Lung (tissue), 12 donors: ENCODE results near the gene CRPPA. TPM values are rescaled to one million over a fixed set of nuclear protein-coding genes. Genes with fewer than 3 reads are reported as not detected.

ENCODE experiments used
- ATAC-seq: fragments of 200-7000 bp; cut with Tn5 transposase; one replicate; pipeline ENCODE4 v1.9.1; 2020; ENCODE audit warnings: moderate number of reproducible peaks; ENCODE audit not compliant: insufficient read depth, low FRiP score
- DNase-seq, 3 donors: peaks; one replicate each; pipeline ENCODE4 v3.0.0-alpha.2; 2013 to 2017
- H3K27ac ChIP-seq, 2 donors: one replicate each; pipeline ENCODE4 v1.5.1; 2013; ENCODE audit warnings: mild to moderate bottlenecking in 2 of 2, moderate library complexity in 2 of 2, control low read depth in 1 of 2, inconsistent platforms in 1 of 2, low read depth in 1 of 2, low read length in 1 of 2
- H3K27me3 ChIP-seq, 3 donors: one replicate each; pipeline ENCODE4 v1.5.1; 2013; ENCODE audit warnings: low read length in 2 of 3; ENCODE audit not compliant: control insufficient read depth in 3 of 3, insufficient read depth in 3 of 3
- H3K36me3 ChIP-seq, 4 donors: one replicate each; pipeline ENCODE4 v1.5.1; 2013; ENCODE audit warnings: low read length in 4 of 4, mild to moderate bottlenecking in 1 of 4, moderate library complexity in 1 of 4; ENCODE audit not compliant: control insufficient read depth in 4 of 4, insufficient read depth in 4 of 4
- H3K4me1 ChIP-seq, 5 donors: one replicate each; pipeline ENCODE4 v1.5.1; 2013; ENCODE audit warnings: low read length in 5 of 5, mild to moderate bottlenecking in 2 of 5, moderate library complexity in 1 of 5; ENCODE audit not compliant: control insufficient read depth in 5 of 5, insufficient read depth in 5 of 5
- H3K4me3 ChIP-seq: one replicate; pipeline ENCODE4 v1.5.1; 2013; ENCODE audit warnings: mild to moderate bottlenecking, control low read depth, moderate library complexity
- H3K9ac ChIP-seq, 2 donors: one replicate each; pipeline ENCODE4 v1.5.1; 2013; ENCODE audit warnings: low read length in 2 of 2, control low read depth in 1 of 2; ENCODE audit not compliant: insufficient read depth in 1 of 2
- H3K9me3 ChIP-seq, 4 donors: one replicate each; pipeline ENCODE4 v1.5.1; 2013; ENCODE audit warnings: low read length in 3 of 4, mild to moderate bottlenecking in 1 of 4, moderate library complexity in 1 of 4; ENCODE audit not compliant: control insufficient read depth in 4 of 4, insufficient read depth in 3 of 4
- WGBS, 2 donors: extraction: QIAGEN DNeasy Blood & Tissue Kit; methylation state at CpG; one replicate each; pipeline ENCODE4 v1.1.7; 2013; 5-methylcytosine and 5-hydroxymethylcytosine counted together
- polyA plus RNA-seq, 2 donors: library from polyadenylated mRNA; stranded (reverse); fragments of 200-250 nt; gene quantifications; one replicate each; pipeline ENCODE4 v1.2.1, GENCODE V29; 2013
- total RNA-seq, 2 donors: library from RNA; depleted of rRNA in 1 of 2; stranded (reverse); fragments of >200 nt in 1 of 2; gene quantifications; one replicate each; pipeline ENCODE4 v1.2.1, GENCODE V29; 2014 to 2021
- TF ChIP-seq, protein P1 (sequence below): IDR thresholded peaks from 2 replicates; pipeline ENCODE4 v1.5.1; 2012; ENCODE audit warnings: mild to moderate bottlenecking; ENCODE audit errors: control extremely low read depth, extremely low read depth
- donor health status: control.
- donor health status: control.
- donor health status: Bipolar disorder and iron deficiency.
- donor health status: healthy.
- donor health status: DM: yes; HTN: yes; CAD: no.

The CRPPA gene
- total and polyA plus RNA-seq, 4 donors = 0.38 to 8.6 (median 2.0) TPM

DNA sequence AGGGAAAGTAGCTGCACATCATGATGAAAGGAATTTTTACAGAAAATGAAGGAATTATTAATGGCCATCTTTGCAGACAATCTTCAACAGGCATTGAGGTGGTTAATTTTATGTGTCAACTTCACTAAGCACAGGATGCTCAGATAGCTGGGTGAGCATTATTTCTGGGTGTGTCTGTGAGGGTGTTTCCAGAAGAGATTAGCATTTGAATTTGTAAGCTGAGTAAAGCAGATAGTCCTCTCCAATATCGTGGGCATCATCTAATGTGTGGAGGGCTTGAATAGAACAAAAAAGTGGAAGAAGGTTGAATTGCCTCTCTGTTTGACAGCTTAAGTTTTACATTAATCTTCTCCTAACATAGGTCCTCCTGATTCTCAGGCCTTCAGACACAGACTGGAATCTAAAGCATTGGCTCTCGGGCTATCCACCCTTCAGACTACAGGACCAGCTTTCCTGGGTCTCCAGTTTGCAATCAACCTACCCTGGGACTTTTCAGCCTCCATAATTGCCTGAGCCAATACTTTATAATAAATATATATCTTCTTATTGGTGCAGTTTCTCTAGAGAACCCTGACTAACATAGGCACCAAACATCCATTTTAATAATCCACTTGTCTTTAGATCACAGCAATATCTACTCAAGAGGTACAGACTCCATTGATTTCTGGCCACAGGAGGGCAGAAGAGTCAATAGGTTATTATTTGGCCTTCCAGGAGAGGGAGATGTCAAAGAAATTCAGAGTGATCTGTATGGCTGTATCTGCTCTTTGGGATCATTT, 10.5 kb upstream of the CRPPA start:
- no peak overlapping the region for H3K4me3 ChIP-seq
- DNase-seq = no peak
- TF ChIP-seq, protein P1, sequence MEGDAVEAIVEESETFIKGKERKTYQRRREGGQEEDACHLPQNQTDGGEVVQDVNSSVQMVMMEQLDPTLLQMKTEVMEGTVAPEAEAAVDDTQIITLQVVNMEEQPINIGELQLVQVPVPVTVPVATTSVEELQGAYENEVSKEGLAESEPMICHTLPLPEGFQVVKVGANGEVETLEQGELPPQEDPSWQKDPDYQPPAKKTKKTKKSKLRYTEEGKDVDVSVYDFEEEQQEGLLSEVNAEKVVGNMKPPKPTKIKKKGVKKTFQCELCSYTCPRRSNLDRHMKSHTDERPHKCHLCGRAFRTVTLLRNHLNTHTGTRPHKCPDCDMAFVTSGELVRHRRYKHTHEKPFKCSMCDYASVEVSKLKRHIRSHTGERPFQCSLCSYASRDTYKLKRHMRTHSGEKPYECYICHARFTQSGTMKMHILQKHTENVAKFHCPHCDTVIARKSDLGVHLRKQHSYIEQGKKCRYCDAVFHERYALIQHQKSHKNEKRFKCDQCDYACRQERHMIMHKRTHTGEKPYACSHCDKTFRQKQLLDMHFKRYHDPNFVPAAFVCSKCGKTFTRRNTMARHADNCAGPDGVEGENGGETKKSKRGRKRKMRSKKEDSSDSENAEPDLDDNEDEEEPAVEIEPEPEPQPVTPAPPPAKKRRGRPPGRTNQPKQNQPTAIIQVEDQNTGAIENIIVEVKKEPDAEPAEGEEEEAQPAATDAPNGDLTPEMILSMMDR = no peak
- no peak overlapping the region for H3K27ac ChIP-seq
- H3K9ac ChIP-seq = no peak overlapping the region
- ATAC-seq = no peak
- H3K9me3 ChIP-seq = no peaks in the 10 kb centered on the region
- no peaks in the 10 kb centered on the region for H3K4me1 ChIP-seq
- H3K36me3 ChIP-seq = no peaks in the 10 kb centered on the region
- H3K27me3 ChIP-seq = no peaks in the 10 kb centered on the region
- WGBS, 2 donors = 90 to 96% methylated on average over 2 of the region's 2 CpGs

DNA sequence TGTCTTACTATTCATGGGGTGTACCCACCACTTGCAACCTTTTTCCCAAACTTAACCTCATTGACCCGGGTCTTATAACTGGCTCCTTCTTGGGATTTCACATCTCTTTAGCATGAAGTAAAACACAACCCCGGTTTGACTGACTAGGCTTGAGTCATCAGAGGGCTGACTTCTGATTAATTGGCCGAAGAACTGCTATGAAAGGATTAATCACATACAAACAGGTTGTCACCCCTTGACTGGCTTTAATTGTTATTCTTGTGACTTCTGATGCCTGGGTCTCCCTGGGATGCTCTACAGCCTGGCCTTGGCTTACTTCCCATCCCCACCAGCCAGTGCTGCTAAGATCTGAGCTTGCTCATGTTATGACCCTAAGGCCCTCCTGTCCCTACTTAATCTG, 8.8 kb upstream of the CRPPA start:
- WGBS, 2 donors = 93 to 100% methylated on average over 3 of the region's 3 CpGs
- TF ChIP-seq, protein P1 = no peak
- DNase-seq = no peak

DNA sequence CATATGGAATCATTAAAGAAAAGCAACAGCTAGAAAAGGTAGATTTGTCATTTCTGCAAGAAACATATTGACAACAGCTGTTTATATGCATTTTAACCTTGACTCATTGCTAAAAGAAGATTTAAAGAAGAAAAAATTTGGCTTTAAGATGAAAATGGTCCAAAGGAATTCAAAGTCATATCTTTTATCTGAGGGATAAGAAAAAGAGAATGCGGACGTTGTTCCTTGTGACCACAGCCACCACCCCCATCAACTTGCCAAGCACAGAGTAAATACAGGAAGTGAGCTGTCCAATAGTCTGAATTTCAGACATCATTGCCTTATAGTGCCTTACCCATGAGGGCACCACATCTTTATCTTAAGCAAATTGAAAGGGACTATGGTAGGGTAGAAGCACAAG, 7.3 kb upstream of the CRPPA start:
- H3K36me3 ChIP-seq = no peaks in the 10 kb centered on the region
- H3K27ac ChIP-seq = no peak overlapping the region
- no peak overlapping the region for H3K9ac ChIP-seq
- WGBS, 2 donors = 19 to 26% methylated on average over 2 of the region's 2 CpGs
- no peaks in the 10 kb centered on the region for H3K9me3 ChIP-seq
- ATAC-seq (no peak), DNase-seq (no peak)
- H3K4me1 ChIP-seq = no peaks in the 10 kb centered on the region
- TF ChIP-seq, protein P1 = no peak
- no peak overlapping the region for H3K4me3 ChIP-seq
- H3K27me3 ChIP-seq = no peaks in the 10 kb centered on the region

More for the DNA sequence above, 8.8 kb upstream of the CRPPA start:
- Histone ChIP-seq H3K27ac (no peak overlapping the region), H3K9ac (no peak overlapping the region), H3K27me3 (no peaks in the 10 kb centered on the region), H3K9me3 (no peaks in the 10 kb centered on the region), H3K4me1 (no peaks in the 10 kb centered on the region), H3K4me3 (no peak overlapping the region), H3K36me3 (no peaks in the 10 kb centered on the region)
- no peak for ATAC-seq

DNA sequence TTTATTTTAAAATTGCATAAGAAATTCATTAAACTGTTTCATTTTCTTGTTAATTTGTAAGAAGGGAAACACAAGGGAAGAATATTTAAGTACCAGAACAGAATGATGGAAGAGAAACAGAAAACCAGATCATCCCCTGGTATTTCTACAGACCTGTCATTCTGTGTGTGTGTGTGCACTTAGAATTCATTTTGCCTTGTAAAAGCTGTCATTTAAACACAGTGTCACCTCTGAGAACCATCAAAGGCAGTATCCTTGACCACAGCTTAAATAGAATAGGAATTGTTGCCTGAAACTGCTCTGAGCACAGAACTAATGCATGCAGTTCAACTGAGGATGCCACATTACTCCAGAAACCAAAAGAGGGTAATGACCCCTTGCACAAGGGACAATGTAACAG, 6.8 kb upstream of the CRPPA start:
- no peaks in the 10 kb centered on the region for H3K36me3 ChIP-seq
- DNase-seq = no peak
- no peaks in the 10 kb centered on the region for H3K4me1 ChIP-seq
- TF ChIP-seq, protein P1 = no peak
- no peak for ATAC-seq
- no peak overlapping the region for H3K27ac ChIP-seq
- no peak overlapping the region for H3K4me3 ChIP-seq
- H3K9ac ChIP-seq = no peak overlapping the region
- H3K9me3 ChIP-seq = no peaks in the 10 kb centered on the region
- H3K27me3 ChIP-seq = no peaks in the 10 kb centered on the region
